PC-9 (cell line): ENCODE data around the gene TSPAN17. TPM values are rescaled to one million over a fixed set of nuclear protein-coding genes. Genes with fewer than 3 reads are reported as not detected.

Experiments used
- BruUV-seq: library from RNA; stranded (reverse); fragments of 400-500 nt; replicated peaks from 2 replicates; lab custom pipeline; 2021; lab: Mats Ljungman, UMichigan
- CTCF ChIA-PET: fragments of 300-600 bp; sonication (Branson Sonifier 250); formaldehyde crosslinking; loops from one replicate; lab custom pipeline; 2022; ENCODE audit warnings: antibody characterized with exemption; lab: Charles Lee
- POLR2A ChIA-PET: fragments of 300-600 bp; sonication (Branson Sonifier 250); formaldehyde crosslinking; loops from one replicate; lab custom pipeline; 2022; ENCODE audit warnings: antibody characterized with exemption; ENCODE audit not compliant: unreplicated experiment; lab: Charles Lee
- DNase-seq, 2 experiments: peaks; one replicate each; pipeline versions ENCODE4 v3.0.0 to v3.0.0-alpha.2; 2015 to 2022; ENCODE audit warnings: mixed read lengths in 1 of 2
- H2AFZ ChIP-seq: fragments of 200-600 bp; sonication (generic); 2 replicates; pipeline ENCODE4 v1.8.1; 2017; ENCODE audit warnings: antibody characterized with exemption
- H3F3A ChIP-seq: fragments of 200-600 bp; sonication (generic); 2 replicates; pipeline ENCODE4 v1.8.1; 2017; ENCODE audit warnings: antibody characterized with exemption, mild to moderate bottlenecking, low read depth; ENCODE audit not compliant: insufficient read depth
- H3K27ac ChIP-seq: fragments of 200-600 bp; sonication (generic); 2 replicates; pipeline ENCODE4 v1.6.1; 2016; ENCODE audit warnings: mixed run types
- H3K27me3 ChIP-seq: fragments of 200-600 bp; sonication (generic); 2 replicates; pipeline ENCODE4 v1.6.1; 2016; ENCODE audit warnings: low read depth, mixed run types; ENCODE audit not compliant: insufficient read depth
- H3K36me3 ChIP-seq: fragments of 200-600 bp; sonication (generic); 2 replicates; pipeline ENCODE4 v1.6.1; 2016; ENCODE audit warnings: low read depth, mixed run types
- H3K4me1 ChIP-seq: fragments of 200-600 bp; sonication (generic); replicated peaks from 2 replicates; pipeline ENCODE4 v1.6.1; 2016; ENCODE audit warnings: mixed run types; ENCODE audit not compliant: insufficient read depth
- H3K4me2 ChIP-seq: fragments of 200-600 bp; sonication (generic); 2 replicates; pipeline ENCODE4 v1.6.1; 2017; ENCODE audit warnings: mixed run types
- H3K4me3 ChIP-seq: fragments of 200-600 bp; sonication (generic); 2 replicates; pipeline ENCODE4 v1.6.1; 2016; ENCODE audit warnings: mixed run types
- H3K79me2 ChIP-seq: fragments of 200-600 bp; sonication (generic); 2 replicates; pipeline ENCODE4 v1.6.1; 2017; ENCODE audit warnings: low read depth, mixed run types
- H3K9me2 ChIP-seq: fragments of 200-600 bp; sonication (generic); 2 replicates; pipeline ENCODE4 v1.8.1; 2017; ENCODE audit warnings: mild to moderate bottlenecking; ENCODE audit not compliant: insufficient read depth
- H3K9me3 ChIP-seq: fragments of 200-600 bp; sonication (generic); 2 replicates; pipeline ENCODE4 v1.8.1; 2016; ENCODE audit warnings: low read depth; ENCODE audit not compliant: insufficient read depth
- H4K20me1 ChIP-seq: fragments of 200-600 bp; sonication (generic); 2 replicates; pipeline ENCODE4 v1.8.1; 2017; ENCODE audit not compliant: insufficient read depth
- EZH2 ChIP-seq: fragments of 200-600 bp; sonication (generic); IDR thresholded peaks from 2 replicates; pipeline ENCODE4 v1.8.0; 2017; ENCODE audit warnings: antibody characterized with exemption, low read depth
- intact Hi-C: fragments of 100-400 bp; cut with micrococcal nuclease; formaldehyde crosslinking; loops from one replicate; pipeline ENCODE4 v1.10.0; 2022; ENCODE audit not compliant: unreplicated experiment
- total RNA-seq: library from RNA; stranded (reverse); gene quantifications from 2 replicates; pipeline ENCODE4 v1.2.3, GENCODE V29; 2021
- TF ChIP-seq, protein P1 (sequence below): fragments of 200-600 bp; sonication (generic); conservative IDR thresholded peaks from 2 replicates; pipeline ENCODE4 v1.6.1; 2017; ENCODE audit warnings: mixed run types, antibody characterized with exemption, mild to moderate bottlenecking, moderate library complexity

The TSPAN17 gene
- total RNA-seq, 1 experiment from 2014 or later, result 81.1 TPM

DNA sequence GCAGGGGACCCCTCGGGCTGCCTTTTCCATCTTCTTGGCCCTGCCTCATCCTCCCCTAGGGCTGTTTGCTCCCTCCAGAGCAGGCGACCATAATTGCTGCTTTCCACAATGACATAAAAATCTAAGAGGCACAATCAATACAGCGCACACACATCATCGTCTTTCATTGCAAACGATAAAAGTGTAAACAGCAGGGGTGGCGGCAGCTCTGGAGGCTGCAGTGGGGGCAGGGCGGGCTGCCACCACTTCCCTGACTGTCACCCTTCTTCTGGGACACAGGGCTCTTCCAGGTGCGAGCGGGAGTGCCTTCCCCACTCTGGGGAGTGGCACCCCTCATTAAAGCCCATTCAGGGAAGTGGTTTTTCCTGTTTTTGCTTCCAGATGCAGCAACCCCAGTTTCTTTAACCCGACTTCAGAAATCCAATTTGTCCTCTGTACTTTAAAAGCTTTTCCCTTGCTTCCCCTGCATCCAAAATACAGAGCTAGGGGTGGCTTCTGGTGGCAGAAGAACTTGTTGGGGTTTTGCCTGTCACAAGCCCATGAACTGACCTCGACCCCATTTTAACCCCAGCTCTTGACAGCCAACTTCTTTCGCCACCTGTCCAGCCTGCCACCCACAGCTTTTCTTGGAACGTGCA is 45.7 kb downstream of the TSPAN17 start:
- POLR2A ChIA-PET, result interaction anchor here (0.7 kb wide), 1 partner anchor 25 kb away, joined by 8 read pairs; no protein-coding TSS in a partner anchor
- Histone ChIP-seq H3K4me2 (peak overlapping the region; percentile 84), H3K9me2 (no peaks in the 10 kb centered on the region), H3K4me3 (peak overlapping the region; percentile 32; the same call in 1 of the 2 replicates), H2AFZ (peak overlapping the region; percentile 44; the same call in 1 of the 2 replicates), H3K36me3 (no peaks in the 10 kb centered on the region), H3K9me3 (no peaks in the 10 kb centered on the region), H3K79me2 (no peaks in the 10 kb centered on the region), H3K27ac (peak overlapping the region; percentile 78), H3F3A (peaks cover 25% of the 10 kb centered on the region), H4K20me1 (no peaks in the 10 kb centered on the region), H3K27me3 (no peaks in the 10 kb centered on the region), H3K4me1 (peaks cover 45% of the 10 kb centered on the region)
- TF ChIP-seq EZH2, result no peak
- TF ChIP-seq, protein P1, sequence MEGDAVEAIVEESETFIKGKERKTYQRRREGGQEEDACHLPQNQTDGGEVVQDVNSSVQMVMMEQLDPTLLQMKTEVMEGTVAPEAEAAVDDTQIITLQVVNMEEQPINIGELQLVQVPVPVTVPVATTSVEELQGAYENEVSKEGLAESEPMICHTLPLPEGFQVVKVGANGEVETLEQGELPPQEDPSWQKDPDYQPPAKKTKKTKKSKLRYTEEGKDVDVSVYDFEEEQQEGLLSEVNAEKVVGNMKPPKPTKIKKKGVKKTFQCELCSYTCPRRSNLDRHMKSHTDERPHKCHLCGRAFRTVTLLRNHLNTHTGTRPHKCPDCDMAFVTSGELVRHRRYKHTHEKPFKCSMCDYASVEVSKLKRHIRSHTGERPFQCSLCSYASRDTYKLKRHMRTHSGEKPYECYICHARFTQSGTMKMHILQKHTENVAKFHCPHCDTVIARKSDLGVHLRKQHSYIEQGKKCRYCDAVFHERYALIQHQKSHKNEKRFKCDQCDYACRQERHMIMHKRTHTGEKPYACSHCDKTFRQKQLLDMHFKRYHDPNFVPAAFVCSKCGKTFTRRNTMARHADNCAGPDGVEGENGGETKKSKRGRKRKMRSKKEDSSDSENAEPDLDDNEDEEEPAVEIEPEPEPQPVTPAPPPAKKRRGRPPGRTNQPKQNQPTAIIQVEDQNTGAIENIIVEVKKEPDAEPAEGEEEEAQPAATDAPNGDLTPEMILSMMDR, result no peak
- intact Hi-C loops, result loop anchor here (1.0 kb wide), 1 partner anchor 129 kb away; no protein-coding TSS in a partner anchor
- CTCF ChIA-PET, result interaction anchor here (0.6 to 1.5 kb wide), 2 partner anchors 32 to 495 kb away, joined by 6 to 8 read pairs; no protein-coding TSS in a partner anchor
- peak; percentile 59 to 68 for DNase-seq
- no TSS peak for BruUV-seq

DNA sequence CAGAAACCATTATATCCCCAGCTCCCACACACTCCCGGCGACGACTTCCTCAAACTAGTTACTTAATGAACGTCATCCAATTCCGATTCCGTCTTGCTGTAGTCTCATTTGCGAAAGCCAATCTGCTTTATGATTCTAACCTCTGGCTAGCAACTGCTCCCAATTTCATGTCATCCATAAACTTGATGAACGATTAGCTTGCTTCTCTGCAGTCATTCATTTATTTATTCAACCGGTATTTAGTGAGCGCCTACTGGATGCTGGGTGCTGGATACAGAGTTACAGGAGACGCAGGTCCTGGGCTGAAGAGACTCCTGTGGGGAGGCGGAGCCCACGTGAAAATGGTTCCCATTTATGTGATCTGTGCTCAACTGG is 46.2 kb downstream of the TSPAN17 start:
- intact Hi-C loops, result no loop called here
- no peaks in the 10 kb centered on the region for H4K20me1 ChIP-seq
- no TSS peak for BruUV-seq
- TF ChIP-seq, protein P1, result no peak
- no peak for TF ChIP-seq EZH2
- DNase-seq, result no peak
- peak overlapping the region; percentile 84 for H3K4me2 ChIP-seq
- H3K27me3 ChIP-seq, result no peaks in the 10 kb centered on the region
- peak overlapping the region; percentile 78 for H3K27ac ChIP-seq
- peak overlapping the region; percentile 44; the same call in 1 of the 2 replicates for H2AFZ ChIP-seq
- ChIA-PET POLR2A (interaction anchor here (0.7 kb wide), 1 partner anchor 25 kb away, joined by 8 read pairs; no protein-coding TSS in a partner anchor), CTCF (interaction anchor here (0.6 to 1.5 kb wide), 3 partner anchors 33 to 764 kb away, joined by 5 to 8 read pairs (median 6); no protein-coding TSS in a partner anchor)
- no peaks in the 10 kb centered on the region for H3K79me2 ChIP-seq
- peaks cover 25% of the 10 kb centered on the region for H3F3A ChIP-seq
- no peaks in the 10 kb centered on the region for H3K36me3 ChIP-seq
- peak overlapping the region; percentile 32; the same call in 1 of the 2 replicates for H3K4me3 ChIP-seq
- no peaks in the 10 kb centered on the region for H3K9me3 ChIP-seq
- H3K9me2 ChIP-seq, result no peaks in the 10 kb centered on the region
- H3K4me1 ChIP-seq, result peaks cover 45% of the 10 kb centered on the region

- no peaks in the 10 kb centered on the region for H4K20me1 ChIP-seq
- TF ChIP-seq, protein P1, result no peak
- no peak for TF ChIP-seq EZH2
- peaks cover 45% of the 10 kb centered on the region for H3K4me1 ChIP-seq
- H3F3A ChIP-seq, result peaks cover 25% of the 10 kb centered on the region
- no TSS peak for BruUV-seq
- no peaks in the 10 kb centered on the region for H3K79me2 ChIP-seq
- ChIA-PET CTCF (interaction anchor here (0.6 kb wide), 1 partner anchor 764 kb away, joined by 5 read pairs; no protein-coding TSS in a partner anchor), POLR2A (no interaction called here)
- H3K27me3 ChIP-seq, result no peaks in the 10 kb centered on the region
- H3K36me3 ChIP-seq, result no peaks in the 10 kb centered on the region
- H3K9me2 ChIP-seq, result no peaks in the 10 kb centered on the region
- intact Hi-C loops, result no loop called here
- no peaks in the 10 kb centered on the region for H3K9me3 ChIP-seq
- no peak overlapping the region for H3K4me2 ChIP-seq
- no peak overlapping the region for H2AFZ ChIP-seq
- no peak overlapping the region for H3K27ac ChIP-seq
- no peak for DNase-seq
- no peak overlapping the region for H3K4me3 ChIP-seq
Measured at GRCh38 chr5:176694146-176694545, 46.9 kb downstream of the TSPAN17 start.
